Thyroid gland (tissue), 4 donors: ENCODE measurements around the gene PRELID1. TPM values are rescaled to one million over a fixed set of nuclear protein-coding genes. Genes with fewer than 3 reads are reported as not detected.
"Not testable (repeated sequence)": the region's sequence is repeated elsewhere in the genome, so short reads cannot be mapped to it uniquely, and the experiment has no call there.

ENCODE experiments used
- DNase-seq, 2 donors: peaks; one replicate each; pipeline ENCODE4 v3.0.0-alpha.2; 2019
- H3K27ac ChIP-seq, 3 donors: fragments of 200-600 bp; sonication (generic); 1 replicate in 2 of 3; 2 replicates in 1 of 3; pipeline ENCODE4 v1.5.1; 2016 to 2019; ENCODE audit warnings: mild to moderate bottlenecking in 1 of 3, moderate library complexity in 1 of 3
- H3K27me3 ChIP-seq: fragments of 200-600 bp; sonication (generic); one replicate; pipeline ENCODE4 v1.5.1; 2019
- H3K36me3 ChIP-seq, 2 donors: fragments of 200-600 bp; sonication (generic); one replicate each; pipeline ENCODE4 v1.5.1; 2016 to 2019
- H3K4me1 ChIP-seq, 2 donors: fragments of 200-600 bp; sonication (generic); one replicate each; pipeline ENCODE4 v1.5.1; 2017 to 2019
- H3K4me3 ChIP-seq, 3 donors: fragments of 200-600 bp; sonication (generic); replicated peaks in 1 of 3; 1 replicate in 2 of 3; 2 replicates in 1 of 3; pipeline ENCODE4 v1.5.1; 2016; ENCODE audit warnings: mild to moderate bottlenecking in 1 of 3
- H3K9me3 ChIP-seq: fragments of 200-600 bp; sonication (generic); one replicate; pipeline ENCODE4 v1.5.1; 2017
- CTCF ChIP-seq, 6 experiments: fragments of 200-600 bp in 3 of 6; fragments of 450-650 bp in 3 of 6; sonication (generic) in 3 of 6; IDR thresholded peaks; one replicate each; pipeline ENCODE4 v1.5.1; 2016 to 2019; ENCODE audit warnings: antibody characterized with exemption in 6 of 6, mild to moderate bottlenecking in 2 of 6, inconsistent platforms in 1 of 6, moderate library complexity in 1 of 6
- POLR2A ChIP-seq, 2 donors: fragments of 450-650 bp; IDR thresholded peaks; one replicate each; pipeline ENCODE4 v1.6.1; 2017; ENCODE audit warnings: antibody characterized with exemption in 2 of 2, mild to moderate bottlenecking in 2 of 2, moderate library complexity in 1 of 2
- WGBS, 2 donors: methylation state at CpG; one replicate each; pipeline ENCODE4 v1.1.5; 2017; 5-methylcytosine and 5-hydroxymethylcytosine counted together
- intact Hi-C: fragments of 100-400 bp; cut with DNase I; formaldehyde crosslinking; loops from one replicate; pipeline ENCODE4 v1.15.1; 2023
- total RNA-seq, 4 donors: library from RNA; depleted of rRNA; stranded (reverse); fragments of >200 nt; gene quantifications; one replicate each; pipeline ENCODE4 v1.2.3, GENCODE V29; 2016

The PRELID1 gene
- total RNA-seq, 4 donors from 2014 or later = 52.8 to 83.2 (median 57.9) TPM

- H3K27ac ChIP-seq = no peak overlapping the region
- TF ChIP-seq POLR2A (IDR thresholded peaks at IDR 0.05) (no peak), CTCF (IDR thresholded peaks at IDR 0.05) (no peak)
- no peaks in the 10 kb centered on the region for H3K9me3 ChIP-seq
- H3K27me3 ChIP-seq = no peaks in the 10 kb centered on the region
- DNase-seq = no peak
- no peaks in the 10 kb centered on the region for H3K4me1 ChIP-seq
- no peak overlapping the region for H3K4me3 ChIP-seq
- intact Hi-C loops = no loop called here
- H3K36me3 ChIP-seq = peaks cover 54 to 65% of the 10 kb centered on the region in 2 donors
- 92 to 97% methylated on average over 26 to 30 of the region's 36 CpGs for WGBS, 2 donors
Observed at GRCh38 chr5:177336603-177337494, 33.2 kb downstream of the PRELID1 start.

GRCh38 chr5:177338251-177339106, 34.9 kb downstream of the PRELID1 start:
- intact Hi-C loops = no loop called here

GRCh38 chr5:177339107-177339638, 35.6 kb downstream of the PRELID1 start:
- no peak overlapping the region for H3K4me3 ChIP-seq
- no peak overlapping the region for H3K27ac ChIP-seq
- no peak for TF ChIP-seq POLR2A (IDR thresholded peaks at IDR 0.05)
- no peak for TF ChIP-seq CTCF (IDR thresholded peaks at IDR 0.05)
- H3K27me3 ChIP-seq = no peaks in the 10 kb centered on the region
- no peaks in the 10 kb centered on the region for H3K4me1 ChIP-seq
- no peaks in the 10 kb centered on the region for H3K9me3 ChIP-seq
- peaks cover 37 to 43% of the 10 kb centered on the region in 2 donors for H3K36me3 ChIP-seq
- no peak for DNase-seq
- 77% methylated on average over 9 to 11 of the region's 11 CpGs for WGBS, 2 donors
- intact Hi-C loops = no loop called here

More at GRCh38 chr5:177338251-177339106, 34.9 kb downstream of the PRELID1 start:
- Histone ChIP-seq H3K4me1 (no peaks in the 10 kb centered on the region), H3K36me3 (peaks cover 44 to 50% of the 10 kb centered on the region in 2 donors), H3K4me3 (no peak overlapping the region), H3K27me3 (no peaks in the 10 kb centered on the region), H3K27ac (no peak overlapping the region), H3K9me3 (no peaks in the 10 kb centered on the region)
- TF ChIP-seq CTCF (IDR thresholded peaks at IDR 0.05) = no peak
- TF ChIP-seq POLR2A (IDR thresholded peaks at IDR 0.05) = no peak
- 84 to 86% methylated on average over 17 to 19 of the region's 22 CpGs for WGBS, 2 donors
- no peak for DNase-seq

GRCh38 chr5:177343000-177343399, 39.4 kb downstream of the PRELID1 start:
- H3K27me3 ChIP-seq, intact Hi-C loops, H3K36me3 ChIP-seq, H3K4me3 ChIP-seq, H3K27ac ChIP-seq, H3K4me1 ChIP-seq, H3K9me3 ChIP-seq, DNase-seq: not testable (repeated sequence)
- WGBS, 2 donors = 93 to 95% methylated on average over 14 of the region's 14 CpGs

- H3K36me3 ChIP-seq = peaks cover 0 to 2% of the 10 kb centered on the region in 2 donors
- 95 to 99% methylated on average over 6 of the region's 6 CpGs for WGBS, 2 donors
- H3K27ac ChIP-seq = no peak overlapping the region
Observed at GRCh38 chr5:177343777-177344176, 40.2 kb downstream of the PRELID1 start.

More at GRCh38 chr5:177343777-177344176, 40.2 kb downstream of the PRELID1 start:
- no peaks in the 10 kb centered on the region for H3K27me3 ChIP-seq
- no peaks in the 10 kb centered on the region for H3K9me3 ChIP-seq
- no peak overlapping the region for H3K4me3 ChIP-seq
- peaks cover 0 to under 1% of the 10 kb centered on the region in 2 donors for H3K4me1 ChIP-seq
- no peak for DNase-seq
- no peak for TF ChIP-seq POLR2A (IDR thresholded peaks at IDR 0.05)
- no peak for TF ChIP-seq CTCF (IDR thresholded peaks at IDR 0.05)
- intact Hi-C loops = no loop called here
